Measurements from ENCODE around the gene SLC22A4.

The SLC22A4 gene

GRCh38 chr5:132262882-132263547 is 31.2 kb upstream of the SLC22A4 start:
- DNase-seq: no peak

DNA sequence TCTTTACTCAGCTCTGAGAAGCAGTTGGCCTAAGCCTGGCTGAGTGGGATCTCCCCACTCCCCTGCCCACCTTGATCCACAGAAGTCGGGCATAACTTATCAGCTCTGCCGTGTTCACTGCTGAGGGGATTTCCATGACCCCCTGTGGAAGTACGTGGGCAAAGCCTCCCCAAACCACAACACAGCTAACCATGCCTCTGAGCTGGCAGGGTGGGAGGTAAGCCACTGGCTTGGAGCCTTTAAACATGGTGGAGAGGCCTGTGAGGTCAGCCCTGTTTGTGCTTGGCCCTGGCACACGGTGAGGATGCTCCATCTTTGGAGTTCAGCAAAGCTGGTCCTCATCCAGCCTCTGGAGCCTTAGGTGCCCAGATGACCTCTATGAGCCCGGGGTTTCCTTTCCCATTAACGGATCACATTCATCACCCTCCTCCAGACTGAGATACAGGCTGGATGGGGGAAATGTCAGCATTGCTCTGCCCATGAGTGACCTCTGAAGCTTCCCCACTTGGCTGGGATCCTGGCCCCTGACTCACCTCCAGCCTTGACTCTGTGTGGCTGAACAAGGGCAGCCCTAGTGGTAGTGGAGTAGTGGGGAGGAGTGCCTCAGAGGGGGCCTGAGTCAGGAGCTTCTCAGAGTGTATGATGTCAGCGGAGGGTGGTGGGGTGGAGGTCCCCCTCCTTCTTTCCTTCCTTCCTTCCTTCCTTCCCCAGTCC is 30.5 kb upstream of the SLC22A4 start:
- DNase-seq: no peak

DNA sequence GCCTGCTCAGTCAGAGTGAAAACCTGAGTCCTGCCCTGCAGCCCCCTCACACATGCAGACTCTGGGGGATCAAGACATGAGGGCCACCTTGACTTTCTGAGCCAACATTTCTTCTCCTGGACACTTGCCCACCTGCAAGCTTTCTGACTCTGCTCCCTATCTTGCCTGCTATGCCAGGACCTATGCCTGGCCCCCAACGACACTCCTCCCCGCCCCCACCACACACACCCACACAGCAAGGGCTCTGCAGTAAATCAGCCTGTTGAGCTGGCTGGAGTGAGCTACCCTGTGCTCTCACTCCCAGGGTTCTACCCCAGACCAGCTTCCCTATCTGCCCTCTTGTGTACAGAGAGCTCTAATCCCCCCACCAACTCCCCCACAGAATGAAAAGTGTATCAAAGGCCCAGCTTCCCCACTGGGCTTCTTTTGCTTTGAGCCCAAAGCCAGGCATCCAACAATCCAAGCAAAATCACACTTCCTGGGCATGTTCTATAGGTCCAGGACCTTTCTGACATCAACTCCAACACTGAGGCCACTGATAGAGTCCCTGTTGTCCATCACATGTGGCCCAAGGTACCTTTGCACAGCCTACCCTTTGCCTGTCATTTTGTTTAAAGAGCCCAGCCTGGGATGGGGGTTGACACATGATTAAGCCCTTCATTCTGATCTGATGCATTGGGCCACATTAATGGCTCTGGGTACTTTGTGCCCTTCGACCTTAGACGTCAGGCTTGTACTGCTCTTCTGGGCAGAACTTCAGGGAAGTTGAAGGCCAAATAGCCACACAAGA is 29.5 kb upstream of the SLC22A4 start:
- DNase-seq: no peak

DNA sequence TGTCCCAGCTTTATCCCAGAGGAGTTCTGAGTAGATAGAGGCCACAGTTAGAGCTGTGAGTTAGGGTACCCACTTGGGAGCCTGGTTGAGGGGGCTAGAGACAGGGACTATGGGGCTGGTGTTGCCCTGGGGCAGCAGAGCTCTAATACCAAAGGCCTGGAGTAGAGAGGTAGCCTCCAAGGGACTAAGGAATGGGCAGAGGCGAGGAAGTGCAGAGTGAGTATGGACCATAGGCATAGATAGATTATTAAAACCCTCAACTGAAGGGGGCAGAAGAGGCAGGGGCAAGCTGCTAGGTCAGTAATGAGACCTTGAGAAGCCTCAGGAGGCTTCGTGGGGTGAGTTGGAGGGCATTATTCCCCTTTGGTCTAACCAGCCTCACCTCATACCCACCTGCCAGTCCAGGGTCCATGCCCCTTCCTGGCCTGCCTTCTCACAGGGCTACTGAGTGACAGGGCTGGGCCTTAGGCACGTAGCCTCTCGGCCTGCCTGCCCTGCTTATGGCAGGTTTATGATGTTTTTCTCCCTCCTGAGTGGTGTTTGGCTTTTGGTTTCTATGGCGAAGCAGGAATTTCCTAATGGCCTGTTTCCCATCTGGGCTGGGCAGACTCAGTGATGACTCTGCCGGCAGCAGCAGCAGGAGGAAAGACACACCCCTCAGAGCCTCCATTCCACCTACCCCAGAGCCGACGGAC is 28.7 kb upstream of the SLC22A4 start:
- DNase-seq: no peak

DNA sequence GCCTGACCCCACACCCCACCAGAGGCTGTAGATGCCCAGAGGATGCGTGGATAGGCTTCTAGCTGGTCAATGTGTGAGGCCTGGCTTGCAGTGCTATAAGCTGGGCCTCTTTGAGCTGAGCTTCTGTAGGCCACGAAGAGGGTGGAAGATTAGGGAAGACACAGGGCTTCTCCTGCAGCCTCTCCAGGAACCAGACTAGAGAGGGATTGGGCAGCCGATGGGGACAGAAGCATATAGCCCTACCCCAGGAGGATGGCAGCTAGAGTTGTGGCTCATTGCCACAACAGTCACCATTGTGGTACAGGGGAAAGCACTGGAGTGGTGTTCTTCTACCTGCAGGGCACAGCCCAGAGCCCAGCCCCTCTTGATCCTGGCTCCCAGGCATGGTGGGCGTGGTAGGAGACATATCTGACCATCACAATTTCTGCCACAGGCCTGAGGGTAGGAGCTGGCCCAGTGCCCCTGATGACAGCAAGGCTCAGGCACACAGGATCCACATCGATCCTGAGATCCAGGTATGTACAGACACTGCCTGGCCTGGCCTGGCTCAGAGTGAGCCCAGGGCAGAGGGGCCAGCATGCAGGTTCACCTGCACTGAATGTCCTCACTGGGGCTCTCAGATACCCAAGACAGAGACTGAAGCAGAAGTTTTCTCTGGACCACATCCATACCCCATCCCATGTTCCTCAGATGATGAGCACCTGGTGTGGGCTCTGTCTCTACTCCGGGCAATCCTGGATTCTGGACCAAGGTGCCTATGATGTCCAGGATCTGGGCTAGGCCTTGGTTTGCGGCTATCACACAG is 28.0 kb upstream of the SLC22A4 start:
- no peak for DNase-seq

GRCh38 chr5:132266836-132267160 is 27.4 kb upstream of the SLC22A4 start:
- DNase-seq: no peak

DNA sequence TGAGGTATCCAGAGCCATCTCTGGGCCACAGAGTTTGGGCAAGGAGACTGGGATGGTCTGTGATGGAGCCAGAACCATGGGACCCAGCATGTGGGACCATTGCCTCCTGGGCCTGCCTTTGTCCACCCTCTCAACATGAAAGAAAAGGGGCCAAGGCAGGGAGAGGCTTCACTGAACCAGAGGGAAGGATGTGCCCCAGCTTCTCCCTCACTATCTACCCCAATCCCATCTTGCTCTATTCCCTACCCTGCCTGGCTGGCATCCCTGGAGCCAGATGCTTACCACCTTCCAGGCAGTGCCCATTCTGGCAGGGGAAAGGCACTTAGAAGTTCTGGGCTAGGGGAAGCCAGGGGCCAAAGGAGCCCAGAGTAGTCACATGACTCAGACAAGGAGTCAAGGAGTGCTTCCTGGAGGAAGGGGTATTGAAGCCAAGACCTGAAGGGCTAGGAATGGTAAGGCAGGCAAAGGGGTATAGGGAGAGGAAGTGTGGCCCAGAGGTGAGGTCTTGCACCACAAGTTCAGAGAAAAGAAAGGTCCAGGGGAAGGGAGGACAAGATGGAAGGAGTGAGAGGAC is 26.9 kb upstream of the SLC22A4 start:
- DNase-seq: no peak

DNA sequence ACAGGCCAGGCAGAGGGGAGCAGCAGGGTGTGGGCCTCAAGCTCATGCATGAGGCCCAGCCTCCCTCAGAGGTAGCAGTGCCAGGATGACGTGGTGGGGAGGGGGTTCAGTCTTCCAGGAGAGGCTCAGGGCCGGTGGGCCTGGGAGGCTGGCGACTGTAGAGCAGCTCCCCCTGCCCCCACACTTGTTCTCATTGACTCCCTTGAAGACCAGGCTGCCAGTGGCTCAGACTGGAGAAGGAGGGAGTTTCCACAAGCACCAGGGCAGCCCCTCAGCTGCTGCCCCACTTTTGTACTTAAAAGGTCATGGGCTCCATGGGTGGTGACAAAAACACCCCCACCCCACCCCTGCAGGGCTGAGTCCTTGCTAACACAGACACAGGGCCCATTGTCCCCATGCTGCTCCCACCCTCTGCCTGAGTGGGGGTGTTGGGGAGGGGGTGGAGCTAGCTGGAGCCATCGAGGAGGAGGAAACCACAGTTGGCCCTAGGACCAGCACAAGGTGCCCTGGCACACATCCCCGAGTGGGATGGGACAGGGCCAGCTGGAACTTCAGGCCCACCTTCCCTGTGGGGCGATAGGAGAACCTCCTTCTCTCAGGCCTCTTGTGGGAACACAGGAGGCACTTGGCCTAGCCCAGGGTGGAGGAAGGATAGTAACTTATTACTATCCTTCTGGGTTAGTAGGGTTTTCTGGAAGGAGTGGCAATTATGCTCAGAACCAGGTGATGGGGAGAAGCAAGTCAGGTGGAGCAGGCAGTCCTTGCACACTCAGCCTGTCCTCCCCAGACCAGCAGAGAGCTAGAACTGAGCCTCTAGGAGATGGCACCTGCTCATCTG is 26.0 kb upstream of the SLC22A4 start:
- no peak for DNase-seq

- DNase-seq: no peak
These were observed 25.2 kb upstream of the SLC22A4 start for GRCh38 chr5:132268769-132269551.

DNA sequence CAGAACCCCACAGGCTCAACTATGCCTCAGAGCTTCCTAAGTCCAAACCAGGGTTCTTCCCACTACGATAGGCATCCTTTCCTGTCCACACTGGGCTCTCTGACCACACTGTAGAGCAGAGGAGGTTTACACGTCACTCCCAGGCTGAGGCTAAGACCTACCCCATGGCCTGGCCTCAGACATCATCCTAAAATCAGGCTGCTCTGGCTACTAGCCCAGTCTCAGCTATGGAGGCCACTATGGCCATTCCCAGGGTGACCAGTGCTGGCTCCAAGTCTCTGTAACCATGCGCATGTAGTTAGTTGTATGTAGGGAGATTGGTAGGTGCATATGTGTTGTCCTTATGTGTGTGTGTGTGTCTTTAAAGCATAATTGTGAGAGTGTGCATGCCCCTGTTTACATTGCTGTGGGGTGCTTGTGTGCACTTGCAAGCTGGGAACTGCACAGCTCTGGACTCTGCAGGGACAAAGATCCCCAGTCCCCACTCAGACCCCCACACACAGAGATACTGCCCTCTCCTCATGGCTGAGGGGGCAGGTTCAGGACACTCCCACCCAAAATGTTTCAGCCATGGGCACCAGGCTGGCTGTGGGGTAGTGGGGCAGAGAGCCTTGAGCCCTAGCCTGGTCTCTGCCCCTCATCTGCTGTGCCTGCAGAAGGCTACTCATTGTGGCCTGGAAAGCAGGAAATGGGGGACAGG is 24.4 kb upstream of the SLC22A4 start:
- no peak for DNase-seq

DNA sequence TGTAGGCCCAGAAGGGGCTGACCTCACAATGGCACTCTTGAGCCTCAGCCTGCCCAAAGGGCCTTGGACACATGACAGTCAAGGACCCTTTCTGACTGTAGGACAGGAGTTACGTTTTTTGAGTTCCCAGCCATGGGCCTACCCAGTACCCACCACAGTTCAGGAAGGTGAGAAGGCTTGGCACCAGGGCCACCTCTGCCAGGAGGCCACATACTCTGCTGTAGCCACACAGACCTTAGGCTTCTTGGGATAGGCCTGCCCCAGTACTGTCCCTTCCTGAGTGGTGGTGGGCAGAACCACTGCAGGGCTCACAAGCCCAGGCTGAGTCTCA is 23.9 kb upstream of the SLC22A4 start:
- no peak for DNase-seq

- no peak for DNase-seq
These were observed 23.5 kb upstream of the SLC22A4 start for GRCh38 chr5:132270706-132271105.

DNA sequence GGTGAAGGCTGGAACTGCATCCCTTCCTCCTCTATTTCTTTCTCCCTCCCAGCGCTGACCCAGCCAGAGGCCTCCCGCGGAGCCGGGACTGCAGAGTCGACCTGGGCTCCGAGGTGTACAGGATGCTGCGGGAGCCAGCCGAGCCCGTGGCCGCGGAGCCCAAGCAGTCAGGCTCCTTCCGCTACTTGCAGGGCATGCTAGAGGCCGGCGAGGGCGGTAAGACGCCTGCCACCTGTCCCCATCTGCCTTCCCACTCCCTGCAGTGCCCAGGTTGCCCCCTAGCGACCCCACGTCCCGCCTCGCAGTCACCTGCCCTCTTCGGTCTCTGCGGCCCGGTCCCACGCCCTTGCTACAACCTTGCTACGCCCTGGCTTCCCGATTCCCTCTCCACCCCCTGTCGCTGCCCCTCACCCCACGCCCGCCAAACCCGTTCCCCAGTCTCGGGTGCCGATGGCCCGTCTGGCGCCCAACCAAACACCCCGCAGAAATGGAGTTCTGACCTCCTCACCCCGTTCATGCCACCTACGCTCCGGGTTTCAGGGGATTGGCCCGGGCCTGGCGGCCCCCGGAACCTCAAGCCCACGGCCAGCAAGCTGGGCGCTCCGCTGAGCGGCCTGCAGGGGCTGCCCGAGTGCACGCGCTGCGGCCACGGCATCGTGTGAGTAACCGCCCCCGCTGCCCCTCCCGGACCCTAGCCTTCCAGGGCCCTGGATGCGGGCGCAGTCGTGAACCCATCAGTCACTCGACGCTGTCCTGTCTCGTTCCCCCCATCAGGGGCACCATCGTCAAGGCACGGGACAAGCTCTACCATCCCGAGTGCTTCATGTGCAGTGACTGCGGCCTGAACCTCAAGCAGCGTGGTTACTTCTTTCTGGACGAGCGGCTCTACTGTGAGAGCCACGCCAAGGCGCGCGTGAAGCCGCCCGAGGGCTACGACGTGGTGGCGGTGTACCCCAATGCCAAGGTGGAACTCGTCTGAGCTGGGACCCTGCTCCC is 22.6 kb upstream of the SLC22A4 start:
- DNase-seq: no peak

DNA sequence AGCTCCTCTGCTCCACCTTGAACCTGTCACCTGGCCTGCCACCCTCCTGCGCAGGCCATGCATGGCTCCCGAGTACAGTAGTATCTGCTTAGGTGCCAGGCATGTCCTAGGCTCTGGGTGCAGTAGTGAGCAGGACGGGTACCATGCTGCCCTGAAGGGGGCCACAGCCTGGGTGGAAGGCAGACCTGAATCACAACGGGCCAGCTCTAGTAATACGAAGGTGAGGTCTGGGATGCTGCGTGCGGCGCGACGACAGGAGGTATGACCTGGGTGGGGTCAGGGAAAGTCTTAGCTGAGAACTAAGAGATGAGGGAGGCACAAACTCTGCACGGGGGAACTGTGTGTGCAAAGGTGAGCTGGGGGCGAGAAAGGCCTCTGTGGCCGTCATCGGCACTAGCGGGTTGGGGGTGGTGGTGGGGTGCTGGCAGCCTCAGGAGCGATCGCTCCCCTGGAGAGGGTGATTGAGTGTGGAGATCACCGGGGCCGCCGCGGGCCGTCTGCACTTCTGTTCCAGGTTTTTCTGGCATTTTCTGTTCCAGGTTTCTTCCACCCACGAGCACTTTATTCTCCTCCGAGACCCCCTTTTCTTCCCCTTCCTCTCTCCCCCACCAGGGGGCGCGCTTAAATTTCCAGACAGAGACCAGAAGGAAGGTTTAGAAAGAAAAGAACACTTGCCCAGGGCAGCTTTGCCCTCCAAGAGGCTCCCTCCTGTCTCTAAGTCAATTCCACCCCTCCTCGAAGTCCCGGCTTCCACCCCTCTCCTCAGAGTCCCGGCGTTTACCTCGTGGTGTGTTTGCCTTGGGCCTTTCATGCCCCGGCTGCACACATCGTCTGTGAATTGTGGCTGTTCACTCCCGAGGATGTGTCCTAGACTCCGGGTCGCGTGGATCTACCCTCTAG is 21.6 kb upstream of the SLC22A4 start:
- DNase-seq: peak; percentile 81

DNA sequence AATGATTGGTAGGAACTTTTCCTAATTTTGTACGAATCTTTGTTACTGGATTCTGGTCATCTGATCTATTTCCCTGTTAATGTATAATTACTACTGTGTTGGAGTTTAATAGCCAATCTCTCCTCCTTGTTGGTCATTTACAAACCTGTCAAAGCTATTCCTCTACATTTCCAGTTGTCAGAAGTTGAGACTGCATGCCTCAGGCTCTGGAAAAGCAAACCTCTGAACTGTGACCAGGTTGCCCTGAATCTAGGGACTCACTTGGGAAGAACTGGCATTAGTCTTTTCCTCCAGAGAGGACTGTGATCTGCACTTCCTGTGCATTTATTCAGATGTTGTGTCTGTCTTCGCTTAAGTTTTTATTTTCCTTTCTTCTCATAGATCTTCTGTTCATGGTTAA is 20.6 kb upstream of the SLC22A4 start:
- no peak for DNase-seq

- no peak for DNase-seq
These were observed 20.0 kb upstream of the SLC22A4 start for GRCh38 chr5:132274050-132274792.

All from hematopoietic multipotent progenitor cell treated with erythropoietin and hydrocortisone succinate and interleukin-3 and kit ligand, for 8 days (in vitro differentiated cells).